Sigmoid colon (tissue), 4 donors: ENCODE measurements around the gene CDA.

ENCODE experiments used
- EP300 ChIP-seq, 4 donors: sonication (generic); formaldehyde crosslinking; IDR thresholded peaks; one replicate each; pipeline ENCODE4 v1.6.1; 2017; ENCODE audit warnings: antibody characterized with exemption in 4 of 4
- POLR2A ChIP-seq, 2 donors: fragments of 450-650 bp; IDR thresholded peaks; one replicate each; pipeline ENCODE4 v1.6.1; 2016; ENCODE audit warnings: antibody characterized with exemption in 2 of 2, mild to moderate bottlenecking in 2 of 2, moderate library complexity in 2 of 2
- TF ChIP-seq, protein P1 (sequence below), 4 experiments: fragments of 450-650 bp in 3 of 4; fragments of 200-600 bp in 1 of 4; IDR thresholded peaks; one replicate each; pipeline ENCODE4 v1.5.1; 2016 to 2019; ENCODE audit warnings: antibody characterized with exemption in 4 of 4, mild to moderate bottlenecking in 3 of 4, moderate library complexity in 2 of 4

- TF ChIP-seq, protein P1, sequence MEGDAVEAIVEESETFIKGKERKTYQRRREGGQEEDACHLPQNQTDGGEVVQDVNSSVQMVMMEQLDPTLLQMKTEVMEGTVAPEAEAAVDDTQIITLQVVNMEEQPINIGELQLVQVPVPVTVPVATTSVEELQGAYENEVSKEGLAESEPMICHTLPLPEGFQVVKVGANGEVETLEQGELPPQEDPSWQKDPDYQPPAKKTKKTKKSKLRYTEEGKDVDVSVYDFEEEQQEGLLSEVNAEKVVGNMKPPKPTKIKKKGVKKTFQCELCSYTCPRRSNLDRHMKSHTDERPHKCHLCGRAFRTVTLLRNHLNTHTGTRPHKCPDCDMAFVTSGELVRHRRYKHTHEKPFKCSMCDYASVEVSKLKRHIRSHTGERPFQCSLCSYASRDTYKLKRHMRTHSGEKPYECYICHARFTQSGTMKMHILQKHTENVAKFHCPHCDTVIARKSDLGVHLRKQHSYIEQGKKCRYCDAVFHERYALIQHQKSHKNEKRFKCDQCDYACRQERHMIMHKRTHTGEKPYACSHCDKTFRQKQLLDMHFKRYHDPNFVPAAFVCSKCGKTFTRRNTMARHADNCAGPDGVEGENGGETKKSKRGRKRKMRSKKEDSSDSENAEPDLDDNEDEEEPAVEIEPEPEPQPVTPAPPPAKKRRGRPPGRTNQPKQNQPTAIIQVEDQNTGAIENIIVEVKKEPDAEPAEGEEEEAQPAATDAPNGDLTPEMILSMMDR (IDR thresholded peaks at IDR 0.05) = no peak
- TF ChIP-seq EP300 (IDR thresholded peaks at IDR 0.05) (no peak), POLR2A (IDR thresholded peaks at IDR 0.05) (no peak)
Observed at GRCh38 chr1:20654104-20654690, 65.3 kb downstream of the CDA start.
